Measurements from ENCODE around the gene OLFML1.

- TF ChIP-seq POLR2A (IDR thresholded peaks at IDR 0.05) (no peak), CTCF (IDR thresholded peaks at IDR 0.05) (no peak), POLR2AphosphoS5 (IDR thresholded peaks at IDR 0.05) (no peak)
These were observed 52.0 kb downstream of the OLFML1 start for GRCh38 chr11:7537265-7537664.

Data from suprapubic skin (tissue), 4 donors.